ENCODE data around the gene PIP5K1C.

Gene PIP5K1C

DNA sequence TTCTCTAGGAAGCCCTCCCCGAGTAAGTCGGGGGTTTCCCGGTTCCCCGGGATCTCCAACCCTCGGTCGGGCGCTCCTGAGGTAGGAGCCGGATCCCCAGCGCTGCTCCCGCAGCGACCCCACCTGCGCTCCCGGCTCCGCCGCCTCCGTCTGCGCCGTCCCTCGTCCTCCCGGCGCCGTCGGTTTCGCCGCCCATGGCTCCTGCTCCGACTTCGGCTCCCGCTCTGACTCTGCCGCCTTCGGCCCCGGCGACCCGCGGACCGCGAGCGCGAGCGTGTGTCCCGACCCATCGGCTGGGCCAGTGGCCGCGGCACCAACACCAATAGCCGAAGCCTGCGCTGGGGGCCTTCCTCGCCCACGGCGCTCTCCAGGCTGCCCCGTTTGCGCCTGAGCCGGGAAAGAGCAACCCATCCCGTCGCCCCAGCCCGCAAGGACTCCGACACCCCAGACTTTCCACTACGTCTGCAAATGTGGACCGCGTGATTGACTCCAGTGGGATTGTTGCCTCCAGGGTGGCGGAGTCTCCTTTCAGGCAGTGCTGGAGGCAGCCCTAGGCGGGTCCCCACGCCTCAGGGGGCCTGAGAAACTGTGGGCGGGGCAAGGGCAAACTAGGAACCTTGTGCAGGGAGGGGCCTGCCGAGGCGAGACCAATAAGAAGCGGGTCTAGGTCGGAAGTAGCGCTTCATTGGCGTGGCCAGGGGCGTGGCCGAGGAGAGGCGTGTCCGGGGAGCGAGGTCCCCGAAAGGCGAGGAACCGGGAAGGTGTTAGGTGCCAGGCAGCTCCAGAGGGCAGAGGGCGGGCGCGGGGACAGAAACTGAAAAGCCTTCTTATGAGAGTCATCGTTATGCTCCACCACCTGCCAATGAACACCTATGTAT lies 73.6 kb downstream of the PIP5K1C start, which contains the start of gene CACTIN:
Gene CACTIN, minus strand, starts transcription at position 318 of the 878 bp plus-strand sequence. Its CDS starts 28 bp downstream, at position 290.
- DNase-seq (ENCODE audit: low spot score), result peak; percentile 99

DNA sequence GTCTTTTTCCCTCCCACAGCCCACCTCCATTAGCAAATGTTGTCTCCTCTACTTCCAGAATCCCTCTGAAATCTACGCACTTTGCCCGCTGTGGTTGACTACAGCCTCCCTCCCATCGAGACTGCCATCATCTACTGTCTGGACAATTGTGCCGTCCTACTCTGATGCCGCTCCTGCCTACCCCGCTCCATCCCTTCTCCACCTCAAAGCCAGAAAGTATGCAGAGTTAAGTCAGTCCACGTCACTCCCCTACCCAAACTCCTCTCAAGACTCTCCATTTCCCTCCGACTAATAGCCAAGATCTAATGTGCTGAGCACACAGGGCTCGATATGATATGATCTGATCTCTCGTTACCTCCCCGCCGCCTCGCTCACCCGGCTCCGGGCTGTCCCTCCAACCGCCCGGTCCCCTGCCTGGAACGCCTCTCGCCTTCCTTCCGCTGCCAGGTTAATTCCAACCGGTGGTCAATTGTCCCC lies 74.2 kb downstream of the PIP5K1C start:
- no peak for DNase-seq (ENCODE audit: low spot score)

DNA sequence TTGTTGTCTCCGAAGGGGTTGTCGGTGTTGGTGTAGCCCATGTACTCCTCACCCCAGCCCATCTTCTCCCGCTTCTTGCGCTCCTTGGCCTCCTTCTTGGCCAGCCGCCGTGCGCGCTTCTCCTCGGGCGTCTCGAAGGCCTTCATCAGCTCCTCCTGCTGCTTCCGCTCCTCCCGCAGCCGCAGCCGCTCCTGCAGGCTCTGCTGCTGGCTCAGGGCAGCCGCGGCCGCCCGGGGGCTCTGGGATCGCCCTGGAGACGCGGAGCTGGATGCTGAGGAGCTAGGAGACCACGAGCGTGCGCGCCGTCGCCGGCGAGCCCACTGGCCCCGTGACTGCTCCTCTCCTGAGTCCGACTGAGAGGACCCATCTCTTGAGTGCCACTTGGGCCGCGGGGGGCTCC lies 76.6 kb downstream of the PIP5K1C start:
- no peak for DNase-seq (ENCODE audit: low spot score)

DNA sequence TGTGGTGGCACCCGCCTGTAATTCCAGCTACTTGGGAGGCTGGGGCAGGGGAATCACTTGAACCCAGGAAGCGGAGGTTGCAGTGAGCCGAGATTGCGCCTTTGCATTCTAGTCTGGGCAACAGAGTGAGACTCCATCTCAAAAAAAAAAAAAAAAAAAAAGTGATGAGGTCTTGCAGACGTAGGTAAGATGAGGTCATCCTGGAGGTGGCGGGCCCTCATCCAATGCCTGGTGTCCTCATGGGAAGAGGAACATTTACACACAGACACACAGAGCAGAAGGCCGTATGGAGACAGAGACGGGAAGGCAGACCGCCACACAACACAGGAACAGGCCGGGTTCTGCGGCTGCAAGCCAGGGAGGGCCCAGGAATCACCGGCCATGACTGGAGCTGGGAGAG lies 78.0 kb downstream of the PIP5K1C start:
- no peak for DNase-seq (ENCODE audit: low spot score)

DNA sequence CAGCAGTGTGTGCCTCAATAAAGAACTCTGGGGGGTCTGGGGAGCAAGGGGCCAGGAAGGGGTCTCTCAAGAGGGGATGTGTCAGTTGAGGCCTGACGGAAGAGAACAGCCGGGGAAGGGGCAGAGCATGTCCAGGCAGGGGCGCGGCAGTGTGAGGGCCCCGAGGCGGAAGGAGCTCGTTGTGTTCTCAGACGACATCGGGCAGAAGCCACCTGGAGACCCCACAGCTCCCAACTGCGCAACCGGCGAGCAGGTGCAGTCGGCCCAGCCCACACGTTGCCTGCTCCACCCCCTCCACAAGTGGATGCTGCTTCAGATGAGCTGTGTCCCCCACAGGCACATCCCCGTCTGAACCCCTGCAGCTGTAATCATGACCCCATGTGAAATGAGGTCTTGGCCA lies 78.6 kb downstream of the PIP5K1C start:
- DNase-seq (ENCODE audit: low spot score), result no peak

DNA sequence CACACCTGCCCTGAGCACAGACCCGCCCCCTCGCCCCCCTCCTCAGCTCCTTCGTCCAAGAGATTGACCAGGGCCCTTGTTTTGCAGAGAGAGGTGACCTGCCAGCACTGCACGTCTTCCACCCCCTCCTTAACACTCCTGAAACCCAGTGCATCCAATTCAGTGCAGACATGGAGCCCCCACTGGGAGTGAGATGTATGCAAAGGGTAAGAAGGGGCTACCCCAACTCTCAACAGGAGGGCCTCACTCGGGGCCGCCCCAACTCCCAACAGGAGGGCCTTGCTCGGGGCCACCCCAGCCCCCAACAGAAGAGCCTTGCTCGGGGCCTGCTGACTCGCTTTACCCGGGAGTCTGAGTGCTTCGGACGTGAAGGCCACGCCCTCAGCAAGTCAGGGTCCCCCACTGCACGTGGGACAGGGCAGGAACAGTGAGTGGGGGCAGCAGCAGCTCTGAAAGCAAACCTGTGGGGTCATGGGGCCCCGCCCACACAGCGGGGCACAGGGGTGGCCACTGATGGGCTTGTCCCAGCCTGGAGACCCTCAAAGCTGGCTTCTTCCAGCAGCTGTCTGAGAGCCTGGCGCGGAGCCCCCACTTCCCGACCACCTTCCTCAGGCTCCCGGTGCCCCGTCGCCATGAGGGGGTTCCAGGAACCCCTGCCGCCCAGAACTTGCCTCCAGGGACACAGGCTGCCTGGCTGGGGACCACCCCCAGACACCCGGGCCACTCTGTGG lies 79.3 kb downstream of the PIP5K1C start:
- DNase-seq (ENCODE audit: low spot score), result no peak

DNA sequence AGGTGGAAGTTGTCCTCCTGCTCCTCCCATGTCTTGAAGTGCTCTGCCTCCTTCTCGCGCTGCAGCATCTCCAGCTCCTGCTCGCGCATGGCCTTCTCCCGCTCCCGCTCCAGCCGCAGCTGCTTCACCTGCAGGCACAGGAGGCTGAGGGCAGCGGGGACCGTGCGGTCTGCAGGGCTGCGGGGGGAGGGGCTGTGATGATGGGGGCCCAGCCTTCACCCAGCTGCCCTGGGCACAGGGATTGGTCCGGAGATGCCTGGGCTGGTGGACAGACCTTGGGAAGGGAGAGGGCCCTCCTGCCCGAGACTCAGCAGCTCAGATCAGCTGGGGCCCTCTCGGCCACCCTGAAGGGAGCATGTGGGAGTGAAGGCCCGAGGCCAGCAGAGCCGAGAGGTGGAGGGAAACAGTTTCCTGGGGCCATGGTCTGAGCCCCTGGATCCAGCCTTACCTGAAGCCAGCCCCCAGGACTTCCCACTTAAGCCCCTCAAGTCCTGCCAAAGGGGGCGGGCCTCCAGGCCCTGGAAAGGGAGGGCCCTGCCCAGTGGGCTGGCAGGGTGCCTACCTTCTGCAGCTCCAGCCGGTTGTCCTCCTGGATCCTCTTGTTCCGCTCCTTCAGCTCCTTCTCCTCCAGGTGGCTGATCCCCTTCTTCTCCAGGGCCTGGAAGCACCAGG lies 80.0 kb downstream of the PIP5K1C start:
- DNase-seq (ENCODE audit: low spot score), result no peak

DNA sequence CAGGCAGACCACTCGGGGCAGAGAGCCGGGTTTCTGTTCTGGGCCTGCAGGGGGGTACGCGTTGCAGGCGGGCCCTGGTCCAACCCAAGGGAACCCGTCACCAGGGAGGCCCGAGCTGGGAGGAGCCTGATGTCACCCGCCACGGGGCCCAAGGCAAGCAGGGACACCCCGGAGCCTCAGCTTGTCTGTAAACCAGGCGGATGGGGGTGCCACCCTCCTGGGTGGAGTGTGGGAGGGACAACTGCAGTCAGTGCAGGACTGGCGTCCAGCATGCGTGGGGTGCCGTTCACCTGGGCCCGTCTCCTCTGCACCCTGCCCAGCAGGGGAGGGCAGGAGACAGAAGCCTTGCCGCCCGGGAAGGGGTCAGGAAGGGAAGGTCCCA lies 80.6 kb downstream of the PIP5K1C start:
- no peak for DNase-seq (ENCODE audit: low spot score)

DNA sequence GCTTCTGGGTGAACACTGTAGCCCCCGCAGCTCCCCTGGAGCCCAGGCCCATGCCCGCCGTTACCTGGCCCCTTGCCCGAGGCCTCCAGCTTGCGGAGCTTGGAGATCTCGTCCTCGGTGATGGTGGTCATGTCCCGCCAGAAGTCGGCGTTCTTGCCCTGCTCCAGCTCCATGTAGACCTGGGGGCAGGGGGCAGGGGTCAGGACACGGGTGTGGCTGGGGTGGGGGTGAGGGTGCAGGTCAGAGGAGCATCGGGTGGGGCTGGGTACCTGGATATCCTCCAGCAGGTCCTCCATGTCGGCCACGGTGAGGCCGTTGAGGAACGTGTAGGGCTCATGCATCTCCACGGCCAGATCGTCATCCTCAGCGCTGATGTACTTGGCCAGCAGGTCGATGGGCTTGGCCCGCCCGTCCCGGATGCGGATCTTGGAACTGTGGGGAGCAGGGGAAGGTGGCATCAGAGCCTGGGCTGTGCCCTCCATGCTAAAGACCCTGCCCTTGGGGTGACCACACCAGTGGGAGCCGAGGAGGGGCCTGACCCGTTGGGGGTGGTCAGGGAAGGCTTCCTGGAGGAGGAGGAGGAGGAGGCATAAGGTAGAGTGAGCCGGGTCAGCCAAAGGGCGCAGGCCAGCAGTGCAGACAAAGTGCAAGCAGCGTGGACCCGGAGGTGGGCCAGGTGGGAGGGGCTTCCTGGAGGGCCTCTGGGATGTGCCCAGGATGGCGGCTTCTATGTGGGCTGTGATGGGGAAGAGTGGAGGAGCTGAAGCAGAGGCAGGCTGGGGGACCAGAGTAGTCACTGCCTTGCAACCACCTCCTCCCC lies 81.2 kb downstream of the PIP5K1C start:
- no peak for DNase-seq (ENCODE audit: low spot score)

DNA sequence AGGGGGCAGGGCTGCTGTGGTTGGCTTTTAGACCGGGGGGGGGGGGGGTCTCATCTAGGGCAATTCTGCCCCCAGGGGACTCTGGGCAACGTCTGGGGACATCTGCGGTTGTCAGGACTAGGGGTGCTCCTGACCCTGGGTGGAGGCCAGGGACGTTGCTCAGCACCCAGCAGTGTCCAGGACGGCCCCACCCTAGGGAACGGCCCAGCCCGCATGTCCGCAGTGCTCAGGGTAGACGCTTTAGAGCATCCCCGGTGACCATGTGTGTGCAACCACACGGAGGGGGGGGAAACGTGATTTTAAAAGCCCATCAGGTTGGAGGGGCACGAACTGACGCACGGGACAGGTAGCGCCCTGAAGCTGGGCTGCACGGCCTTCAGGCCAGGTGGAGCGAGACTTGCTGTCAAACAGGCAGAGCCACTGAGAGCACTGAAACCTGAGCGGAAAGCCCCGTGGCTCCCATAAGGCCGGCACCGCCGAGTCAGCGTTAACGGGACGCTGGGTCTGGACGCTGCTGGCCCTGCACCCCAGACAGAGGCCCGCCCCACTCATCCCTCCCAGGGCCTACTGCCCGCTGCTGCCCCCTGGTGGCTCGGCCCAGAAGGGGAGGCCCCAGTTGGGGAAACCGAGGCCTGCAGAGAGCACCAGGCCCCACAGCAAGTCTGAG lies 82.0 kb downstream of the PIP5K1C start:
- peak; percentile 47 for DNase-seq (ENCODE audit: low spot score)

DNA sequence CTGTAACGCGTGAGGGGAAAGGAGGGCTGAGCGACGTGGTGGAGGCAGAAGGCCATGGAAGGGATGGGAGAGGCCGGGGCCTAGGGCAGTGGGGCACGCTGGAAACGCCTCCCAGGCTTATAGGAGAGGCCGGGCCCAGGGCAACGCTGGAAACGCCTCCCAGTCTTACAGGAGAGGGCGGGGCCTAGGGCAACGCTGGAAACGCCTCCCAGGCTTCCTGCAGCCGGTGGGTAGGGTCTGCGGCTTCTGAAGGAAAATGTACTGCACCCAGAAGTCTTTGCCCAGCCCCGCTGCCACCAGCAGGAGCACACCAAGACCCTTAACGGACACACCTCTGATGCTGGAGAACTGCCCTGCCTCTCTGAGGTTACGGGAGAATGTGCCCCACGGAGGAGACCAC lies 82.8 kb downstream of the PIP5K1C start:
- DNase-seq (ENCODE audit: low spot score), result no peak

DNA sequence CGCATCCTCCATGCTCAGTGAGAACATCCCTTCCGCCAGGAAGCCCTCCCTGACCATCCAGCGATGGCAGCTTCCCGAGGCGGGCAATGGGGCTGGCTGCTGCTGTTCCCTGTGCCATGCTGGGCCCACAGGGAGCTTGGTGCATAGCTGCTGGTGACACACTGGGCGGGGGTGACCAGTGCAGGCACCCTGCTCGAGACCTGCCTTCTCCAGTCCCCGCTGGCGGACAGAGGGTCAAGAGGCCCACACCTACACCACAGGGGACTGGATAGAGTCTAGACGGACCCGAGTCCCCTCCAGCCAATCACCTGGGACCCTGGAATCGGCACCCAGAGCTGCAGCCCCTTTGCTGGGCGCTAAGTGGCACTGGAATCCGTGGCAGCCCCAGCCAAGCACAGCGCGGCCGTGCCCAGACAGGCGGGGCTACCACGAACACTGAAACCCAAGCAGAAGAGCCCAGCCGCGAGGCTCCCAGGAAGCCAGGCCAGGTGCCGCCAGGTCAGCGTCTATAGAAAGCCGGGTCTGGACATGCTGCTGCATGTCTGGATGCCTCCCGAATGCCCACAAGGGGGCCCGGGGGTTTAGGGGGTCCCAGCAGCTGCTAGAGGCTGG lies 84.6 kb downstream of the PIP5K1C start:
- no peak for DNase-seq (ENCODE audit: low spot score)

DNA sequence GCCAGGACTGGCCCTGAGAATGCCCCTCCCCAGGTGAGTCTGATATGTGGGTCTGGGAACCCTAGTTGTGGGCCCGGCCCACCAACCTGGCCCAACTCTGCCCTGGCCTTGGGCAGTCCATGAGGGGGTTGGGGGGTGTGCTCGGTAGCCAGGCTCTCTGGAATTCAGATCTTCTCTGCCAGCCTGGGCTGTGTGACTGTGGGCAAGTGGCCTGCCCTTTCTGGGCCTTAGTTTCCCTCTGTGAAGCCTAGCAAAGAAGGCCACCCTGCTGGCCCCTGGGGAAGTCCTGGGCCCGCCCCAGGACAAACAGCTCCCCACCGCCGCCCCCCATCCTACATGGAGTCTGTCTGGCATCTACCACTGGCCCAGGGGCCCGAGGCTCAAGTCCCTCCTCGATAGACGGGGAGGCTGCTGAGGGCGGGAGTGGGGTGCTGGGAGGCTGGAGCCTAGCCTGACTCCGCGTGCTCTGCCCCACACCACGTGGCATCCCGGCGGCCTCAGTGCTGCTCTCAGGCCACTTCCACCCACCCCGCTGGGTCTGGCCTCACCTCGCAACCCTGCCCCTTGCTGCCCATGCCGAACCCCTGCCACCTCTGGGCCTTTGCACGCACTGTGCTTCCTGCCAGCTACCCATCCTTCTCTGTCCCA lies 85.3 kb downstream of the PIP5K1C start:
- no peak for DNase-seq (ENCODE audit: low spot score)

DNA sequence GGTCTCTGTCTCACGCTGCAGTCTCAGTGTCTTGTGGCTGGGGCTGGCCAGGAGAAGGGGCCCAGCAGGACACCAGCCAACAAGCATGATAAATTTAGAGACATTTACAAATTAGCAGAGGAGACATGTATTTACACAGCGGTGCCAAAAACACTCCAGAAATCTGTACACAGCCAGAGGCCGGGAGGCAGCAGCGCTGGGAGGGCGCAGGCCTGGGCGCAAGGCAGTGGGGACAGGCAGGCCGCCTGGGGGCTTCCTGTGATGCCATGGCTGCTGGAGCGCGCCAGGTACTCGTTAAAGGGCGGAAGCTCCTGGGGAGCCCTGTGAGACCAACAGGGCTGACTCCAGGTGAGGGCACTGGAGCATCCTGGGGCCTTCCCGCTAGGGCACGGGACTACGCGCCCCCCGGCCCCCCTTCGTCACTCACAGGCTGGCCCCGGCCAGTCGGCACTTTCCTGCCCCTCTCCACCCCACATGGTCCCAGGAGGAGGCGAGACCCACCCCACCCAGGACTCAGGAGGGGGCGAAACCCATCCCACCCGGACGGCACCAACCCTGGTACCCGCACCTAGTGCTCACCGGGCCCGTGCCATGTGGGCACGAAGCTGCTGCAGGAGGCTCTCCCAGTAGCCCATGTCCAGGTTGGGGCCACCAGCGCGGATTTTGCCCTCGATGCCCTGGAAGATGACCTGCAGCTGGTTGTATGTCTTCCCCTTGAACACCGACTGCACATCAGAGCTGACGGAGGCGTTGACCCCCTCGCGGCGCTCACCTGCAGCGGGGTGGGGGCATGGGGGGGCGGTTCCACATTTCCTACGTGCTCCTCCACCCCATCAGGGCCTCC lies 86.2 kb downstream of the PIP5K1C start:
- DNase-seq (ENCODE audit: low spot score), result no peak

DNA sequence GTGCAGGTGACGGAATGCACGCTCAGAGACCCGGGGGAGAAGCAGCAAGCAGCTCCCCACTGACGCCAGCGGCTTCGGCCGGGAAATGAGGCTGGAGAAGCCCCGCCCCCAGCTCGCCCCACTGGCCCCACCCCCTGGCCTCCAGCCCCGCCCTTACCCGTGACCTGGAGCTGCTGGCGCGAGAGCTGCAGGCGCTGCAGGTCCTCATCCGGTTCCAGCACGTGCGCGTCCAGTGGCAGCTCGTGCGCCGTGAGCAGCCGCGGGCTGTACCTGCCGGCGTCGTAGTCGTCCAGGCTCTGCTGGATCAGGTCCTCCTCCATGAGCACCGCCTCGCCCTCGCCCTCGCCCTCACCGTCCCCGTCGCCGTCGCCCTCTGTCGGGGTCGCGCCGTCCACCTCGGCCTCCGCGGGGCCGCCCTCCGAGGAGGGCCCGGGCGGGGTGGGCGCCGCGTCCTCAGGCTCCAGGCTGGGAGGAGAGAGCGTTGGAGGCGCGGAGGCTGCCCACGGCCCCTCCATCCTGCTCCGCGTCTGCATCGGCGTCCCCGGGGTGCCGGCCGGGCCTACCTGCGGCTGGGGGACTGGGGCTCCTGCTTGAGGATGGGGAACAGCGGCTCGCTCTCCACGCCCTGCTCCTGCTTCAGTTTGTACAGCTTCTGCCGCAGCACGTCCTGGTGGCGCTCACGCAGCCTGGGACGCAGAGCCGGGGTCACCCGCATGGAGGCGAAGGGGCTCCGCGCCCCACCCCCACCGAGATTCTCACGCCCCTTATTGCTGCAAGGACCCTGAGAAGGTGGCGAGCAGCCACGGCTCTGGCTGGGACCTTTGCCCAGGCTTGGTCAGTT lies 87.1 kb downstream of the PIP5K1C start:
- no peak for DNase-seq (ENCODE audit: low spot score)

DNA sequence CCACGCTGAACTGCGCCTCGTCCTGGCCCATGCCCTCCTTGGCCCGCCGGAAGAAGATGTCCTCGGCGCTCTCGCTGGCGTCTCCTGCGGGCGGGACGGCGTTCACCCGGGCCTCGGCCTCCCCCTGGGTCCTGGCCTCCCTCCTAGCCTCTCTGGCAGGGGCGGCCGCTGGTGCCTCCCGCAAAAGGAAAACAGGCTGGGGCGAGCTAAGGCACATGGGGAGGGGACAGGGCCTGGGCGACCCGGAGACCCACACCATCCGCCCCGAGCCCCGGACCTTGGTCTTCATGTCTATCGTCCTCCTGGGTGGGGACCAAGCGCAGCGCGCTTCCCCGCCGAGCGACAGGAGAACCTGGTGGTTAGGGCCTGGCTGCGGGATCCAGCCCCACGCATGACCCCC lies 87.9 kb downstream of the PIP5K1C start:
- DNase-seq (ENCODE audit: low spot score), result no peak

DNA sequence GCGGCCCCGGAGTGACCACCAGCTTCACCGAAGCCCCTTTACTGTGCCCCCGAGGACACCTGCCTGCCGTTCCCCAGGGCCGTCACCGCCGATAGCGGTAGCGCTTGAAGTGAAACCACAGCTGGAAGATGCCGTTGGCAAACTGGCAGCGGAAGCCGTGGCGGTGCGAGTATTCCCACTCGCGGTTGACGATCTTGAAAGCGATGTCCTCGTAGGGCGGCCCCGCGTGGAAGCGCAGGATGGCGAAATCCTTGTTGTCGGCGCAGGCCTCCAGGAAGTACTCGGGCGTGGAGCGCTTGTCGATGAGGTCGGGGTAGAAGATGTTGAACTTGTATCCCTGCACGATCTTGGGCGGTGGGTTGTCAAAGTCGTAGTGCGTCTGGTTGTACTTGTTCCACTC lies 88.4 kb downstream of the PIP5K1C start:
- DNase-seq (ENCODE audit: low spot score), result no peak
